Thyroid gland (tissue), 4 donors: ENCODE data around the gene PSMD11. TPM values are rescaled to one million over a fixed set of nuclear protein-coding genes. Genes with fewer than 3 reads are reported as not detected.

Experiments used
- DNase-seq, 2 donors: peaks; one replicate each; pipeline ENCODE4 v3.0.0-alpha.2; 2019
- H3K27ac ChIP-seq, 3 donors: fragments of 200-600 bp; sonication (generic); 1 replicate in 2 of 3; 2 replicates in 1 of 3; pipeline ENCODE4 v1.5.1; 2016 to 2019; ENCODE audit warnings: mild to moderate bottlenecking in 1 of 3, moderate library complexity in 1 of 3
- H3K27me3 ChIP-seq: fragments of 200-600 bp; sonication (generic); one replicate; pipeline ENCODE4 v1.5.1; 2019
- H3K36me3 ChIP-seq, 2 donors: fragments of 200-600 bp; sonication (generic); one replicate each; pipeline ENCODE4 v1.5.1; 2016 to 2019
- H3K4me1 ChIP-seq, 2 donors: fragments of 200-600 bp; sonication (generic); one replicate each; pipeline ENCODE4 v1.5.1; 2017 to 2019
- H3K4me3 ChIP-seq, 3 donors: fragments of 200-600 bp; sonication (generic); replicated peaks in 1 of 3; 1 replicate in 2 of 3; 2 replicates in 1 of 3; pipeline ENCODE4 v1.5.1; 2016; ENCODE audit warnings: mild to moderate bottlenecking in 1 of 3
- H3K9me3 ChIP-seq: fragments of 200-600 bp; sonication (generic); one replicate; pipeline ENCODE4 v1.5.1; 2017
- CTCF ChIP-seq, 6 experiments: fragments of 200-600 bp in 3 of 6; fragments of 450-650 bp in 3 of 6; sonication (generic) in 3 of 6; IDR thresholded peaks; one replicate each; pipeline ENCODE4 v1.5.1; 2016 to 2019; ENCODE audit warnings: antibody characterized with exemption in 6 of 6, mild to moderate bottlenecking in 2 of 6, inconsistent platforms in 1 of 6, moderate library complexity in 1 of 6
- POLR2A ChIP-seq, 2 donors: fragments of 450-650 bp; IDR thresholded peaks; one replicate each; pipeline ENCODE4 v1.6.1; 2017; ENCODE audit warnings: antibody characterized with exemption in 2 of 2, mild to moderate bottlenecking in 2 of 2, moderate library complexity in 1 of 2
- WGBS, 2 donors: methylation state at CpG; one replicate each; pipeline ENCODE4 v1.1.5; 2017; 5-methylcytosine and 5-hydroxymethylcytosine counted together
- intact Hi-C: fragments of 100-400 bp; cut with DNase I; formaldehyde crosslinking; loops from one replicate; pipeline ENCODE4 v1.15.1; 2023
- total RNA-seq, 4 donors: library from RNA; depleted of rRNA; stranded (reverse); fragments of >200 nt; gene quantifications; one replicate each; pipeline ENCODE4 v1.2.3, GENCODE V29; 2016

The PSMD11 gene
- total RNA-seq, 4 donors from 2014 or later: 41.3 to 73.8 (median 64.3) TPM

- H3K36me3 ChIP-seq: peaks cover 83 to 85% of the 10 kb centered on the region in 2 donors
- H3K27me3 ChIP-seq: no peaks in the 10 kb centered on the region
- H3K4me3 ChIP-seq: no peak overlapping the region
- WGBS, 2 donors: 90 to 99% methylated on average over 4 of the region's 4 CpGs
- DNase-seq: no peak
- intact Hi-C loops: loop anchor here (10.0 kb wide), 1 partner anchor 273 kb away; no protein-coding TSS in a partner anchor
- no peaks in the 10 kb centered on the region for H3K4me1 ChIP-seq
- H3K27ac ChIP-seq: no peak overlapping the region
- TF ChIP-seq POLR2A (IDR thresholded peaks at IDR 0.05) (no peak), CTCF (IDR thresholded peaks at IDR 0.05) (no peak)
- H3K9me3 ChIP-seq: no peaks in the 10 kb centered on the region
Observed at GRCh38 chr17:32471652-32472051, 27.3 kb downstream of the PSMD11 start.

GRCh38 chr17:32475258-32475657, 30.9 kb downstream of the PSMD11 start:
- Histone ChIP-seq H3K9me3 (no peaks in the 10 kb centered on the region), H3K27me3 (no peaks in the 10 kb centered on the region), H3K4me3 (no peak overlapping the region), H3K27ac (no peak overlapping the region), H3K4me1 (no peaks in the 10 kb centered on the region), H3K36me3 (peaks cover 92% of the 10 kb centered on the region in 2 donors)
- DNase-seq: no peak
- TF ChIP-seq POLR2A (IDR thresholded peaks at IDR 0.05): no peak
- no peak for TF ChIP-seq CTCF (IDR thresholded peaks at IDR 0.05)
- WGBS, 2 donors: 88 to 94% methylated on average over 3 of the region's 3 CpGs
- intact Hi-C loops: loop anchor here (10.0 kb wide), 1 partner anchor 270 kb away; no protein-coding TSS in a partner anchor

- WGBS, 2 donors: 92 to 95% methylated on average over 8 of the region's 8 CpGs
- intact Hi-C loops: loop anchor here (10.0 kb wide), 1 partner anchor 268 kb away; no protein-coding TSS in a partner anchor
Observed at GRCh38 chr17:32477220-32477619, 32.9 kb downstream of the PSMD11 start.

GRCh38 chr17:32479074-32479617, 34.8 kb downstream of the PSMD11 start:
- peaks cover 77 to 78% of the 10 kb centered on the region in 2 donors for H3K36me3 ChIP-seq

More at GRCh38 chr17:32477220-32477619, 32.9 kb downstream of the PSMD11 start:
- Histone ChIP-seq H3K27ac (no peak overlapping the region), H3K4me3 (no peak overlapping the region), H3K27me3 (no peaks in the 10 kb centered on the region), H3K9me3 (no peaks in the 10 kb centered on the region), H3K4me1 (no peaks in the 10 kb centered on the region), H3K36me3 (peaks cover 89 to 91% of the 10 kb centered on the region in 2 donors)
- DNase-seq: no peak
- TF ChIP-seq POLR2A (IDR thresholded peaks at IDR 0.05) (no peak), CTCF (IDR thresholded peaks at IDR 0.05) (no peak)

More at GRCh38 chr17:32479074-32479617, 34.8 kb downstream of the PSMD11 start:
- Histone ChIP-seq H3K4me1 (peaks cover 0 to 10% of the 10 kb centered on the region in 2 donors), H3K4me3 (no peak overlapping the region), H3K27me3 (no peaks in the 10 kb centered on the region), H3K9me3 (no peaks in the 10 kb centered on the region), H3K27ac (no peak overlapping the region)
- WGBS, 2 donors: 93 to 94% methylated on average over 4 to 5 of the region's 5 CpGs
- TF ChIP-seq POLR2A (IDR thresholded peaks at IDR 0.05): no peak
- no peak for TF ChIP-seq CTCF (IDR thresholded peaks at IDR 0.05)
- intact Hi-C loops: loop anchor here (10.0 kb wide), 1 partner anchor 266 kb away; no protein-coding TSS in a partner anchor
- no peak for DNase-seq
